SIG-M5 (cell line): ENCODE measurements around the gene ARID1A.

Source experiments
- DNase-seq: peaks from one replicate; lab custom pipeline; 2025; lab: John Stamatoyannopoulos, UW

ARID1A gene

DNA sequence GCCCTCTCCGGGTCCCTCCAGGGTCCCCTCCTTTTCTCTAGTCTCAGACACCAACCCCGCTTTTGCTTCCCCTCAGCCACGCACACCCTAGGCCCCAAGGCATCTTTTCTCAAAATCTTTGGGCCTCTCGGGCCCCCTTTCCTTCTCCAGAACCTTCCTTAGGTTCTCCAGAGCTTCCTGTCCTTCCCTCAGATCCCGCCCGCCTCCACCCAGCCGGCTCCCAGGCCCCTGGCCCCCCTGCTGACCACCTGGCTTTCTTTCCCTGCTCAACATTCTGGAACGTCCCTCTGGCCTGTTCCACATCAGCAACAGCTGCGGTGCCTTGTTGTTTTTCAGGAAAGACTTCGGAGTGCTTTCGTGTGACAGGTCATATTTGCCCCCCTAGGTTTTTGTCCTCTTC lies 131.8 kb downstream of the ARID1A start:
- DNase-seq: no peak

- no peak for DNase-seq
Measured at GRCh38 chr1:26828411-26828991, 132.7 kb downstream of the ARID1A start.

GRCh38 chr1:26829184-26829911 lies 133.5 kb downstream of the ARID1A start:
- no peak for DNase-seq

DNA sequence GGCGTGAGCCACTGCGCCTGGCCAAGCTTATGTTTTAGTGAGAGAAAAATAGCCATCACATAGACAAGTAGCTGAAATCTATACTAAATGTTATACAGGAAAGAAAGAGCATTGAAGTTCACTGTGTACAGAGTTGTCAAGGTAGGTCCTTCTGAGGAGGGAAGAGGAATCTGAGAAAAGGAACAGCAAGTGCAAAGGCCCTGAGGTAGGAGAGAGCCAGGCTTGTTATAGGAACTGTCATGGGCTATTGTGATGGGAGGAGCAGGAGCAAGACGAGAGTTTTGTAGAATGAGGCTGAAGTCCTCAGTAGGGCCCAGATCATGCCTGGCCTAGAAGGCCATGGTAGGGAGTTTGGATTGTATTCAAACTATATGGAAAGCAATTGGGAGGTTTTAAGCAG lies 135.2 kb downstream of the ARID1A start:
- DNase-seq: no peak
